ENCODE results near the gene MDP1.

GRCh38 chr14:24194873-24195185 lies 21.0 kb downstream of the MDP1 start:
- no peak for TF ChIP-seq POLR2A (IDR thresholded peaks at IDR 0.05)
- TF ChIP-seq, protein P1, sequence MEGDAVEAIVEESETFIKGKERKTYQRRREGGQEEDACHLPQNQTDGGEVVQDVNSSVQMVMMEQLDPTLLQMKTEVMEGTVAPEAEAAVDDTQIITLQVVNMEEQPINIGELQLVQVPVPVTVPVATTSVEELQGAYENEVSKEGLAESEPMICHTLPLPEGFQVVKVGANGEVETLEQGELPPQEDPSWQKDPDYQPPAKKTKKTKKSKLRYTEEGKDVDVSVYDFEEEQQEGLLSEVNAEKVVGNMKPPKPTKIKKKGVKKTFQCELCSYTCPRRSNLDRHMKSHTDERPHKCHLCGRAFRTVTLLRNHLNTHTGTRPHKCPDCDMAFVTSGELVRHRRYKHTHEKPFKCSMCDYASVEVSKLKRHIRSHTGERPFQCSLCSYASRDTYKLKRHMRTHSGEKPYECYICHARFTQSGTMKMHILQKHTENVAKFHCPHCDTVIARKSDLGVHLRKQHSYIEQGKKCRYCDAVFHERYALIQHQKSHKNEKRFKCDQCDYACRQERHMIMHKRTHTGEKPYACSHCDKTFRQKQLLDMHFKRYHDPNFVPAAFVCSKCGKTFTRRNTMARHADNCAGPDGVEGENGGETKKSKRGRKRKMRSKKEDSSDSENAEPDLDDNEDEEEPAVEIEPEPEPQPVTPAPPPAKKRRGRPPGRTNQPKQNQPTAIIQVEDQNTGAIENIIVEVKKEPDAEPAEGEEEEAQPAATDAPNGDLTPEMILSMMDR (IDR thresholded peaks at IDR 0.05 in 4 of 5, conservative IDR thresholded peaks at IDR 0.05 in 1 of 5) = no peak

Measured in gastrocnemius medialis (tissue), 4 donors.